Amniotic epithelial cell (primary cell): Measurements from ENCODE around the gene ERLEC1.
"Not testable (repeated sequence)": the region's sequence is repeated elsewhere in the genome, so short reads cannot be mapped to it uniquely, and the experiment has no call there.

Source experiments
- DNase-seq: peaks from one replicate; pipeline ENCODE4 v3.0.0-alpha.2; 2010; ENCODE audit warnings: low read depth

Gene ERLEC1

DNA sequence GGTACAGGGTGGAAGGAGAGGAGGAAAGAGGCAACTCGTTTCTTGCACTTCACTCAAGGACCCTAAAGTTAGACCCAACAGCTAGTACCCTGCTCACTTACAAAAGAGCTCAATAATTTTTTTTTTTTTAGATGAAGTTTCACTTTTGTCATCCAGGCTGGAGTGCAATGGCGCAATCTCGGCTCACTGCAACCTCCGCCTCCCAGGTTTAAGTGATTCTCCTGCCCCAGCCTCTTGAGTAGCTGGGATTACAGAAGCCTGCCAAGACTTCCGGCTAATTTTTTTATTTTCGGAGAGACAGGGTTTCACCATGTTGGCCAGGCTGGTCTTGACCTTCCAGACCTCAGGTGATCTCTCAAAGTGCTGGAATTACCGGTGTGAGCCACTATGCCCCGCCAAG, 4.2 kb upstream of the ERLEC1 start:
- DNase-seq: no peak

DNA sequence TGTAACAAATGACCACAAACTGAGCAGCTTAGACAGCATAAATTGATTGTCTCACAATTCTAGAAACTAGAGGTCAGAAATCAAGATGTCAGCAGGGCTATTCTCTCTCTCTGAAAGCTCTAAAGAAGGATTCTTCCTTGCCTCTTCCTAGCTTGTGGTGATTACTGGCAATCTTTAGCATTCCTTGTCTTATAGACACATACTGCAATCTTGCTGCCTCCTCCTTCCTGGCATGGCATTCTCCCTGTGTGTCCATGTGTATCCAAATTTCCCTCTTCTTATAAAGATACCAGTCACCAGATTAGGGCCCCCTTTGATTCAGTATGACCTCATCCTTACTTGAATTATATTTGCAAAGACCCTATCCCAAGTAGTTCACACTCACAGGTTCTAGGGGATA, 2.4 kb upstream of the ERLEC1 start:
- DNase-seq: no peak

DNA sequence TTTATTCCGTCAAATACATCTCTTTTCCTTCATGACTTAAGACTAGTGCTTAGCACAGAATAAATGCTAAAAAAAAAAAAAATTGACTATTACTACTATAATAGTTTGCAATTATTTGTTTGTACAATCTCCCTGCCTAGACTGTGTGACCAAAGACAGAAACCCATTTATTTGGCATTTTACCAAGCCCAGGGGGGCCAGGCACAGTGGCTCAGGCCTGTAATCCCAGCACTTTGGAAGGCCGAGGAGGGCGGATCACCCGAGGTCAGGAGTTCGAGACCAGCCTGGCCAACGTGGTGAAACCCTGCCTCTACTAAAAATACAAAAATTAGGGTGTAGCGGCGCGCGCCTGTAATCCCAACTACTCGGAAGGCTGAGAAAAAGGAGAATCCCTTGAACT, 1.5 kb upstream of the ERLEC1 start:
- no peak for DNase-seq

DNA sequence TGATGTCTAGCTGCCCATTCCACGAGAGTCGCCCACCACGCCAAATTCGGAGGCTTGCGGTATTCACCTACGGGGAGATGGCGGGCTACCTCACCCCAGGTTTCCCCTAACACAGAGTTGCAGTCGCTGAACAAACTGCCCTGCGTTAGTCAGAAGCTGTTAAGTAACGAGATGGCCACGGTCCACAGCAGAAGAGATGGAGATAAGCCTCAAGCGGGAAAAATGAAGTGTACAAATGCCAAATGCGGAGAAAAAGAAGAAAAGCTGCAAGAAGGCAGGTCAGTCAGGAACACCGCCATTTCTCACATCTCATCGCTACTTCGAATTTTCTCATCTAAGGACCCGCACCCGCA, 516 bp upstream of the ERLEC1 start:
- peak; percentile 79 for DNase-seq

DNA sequence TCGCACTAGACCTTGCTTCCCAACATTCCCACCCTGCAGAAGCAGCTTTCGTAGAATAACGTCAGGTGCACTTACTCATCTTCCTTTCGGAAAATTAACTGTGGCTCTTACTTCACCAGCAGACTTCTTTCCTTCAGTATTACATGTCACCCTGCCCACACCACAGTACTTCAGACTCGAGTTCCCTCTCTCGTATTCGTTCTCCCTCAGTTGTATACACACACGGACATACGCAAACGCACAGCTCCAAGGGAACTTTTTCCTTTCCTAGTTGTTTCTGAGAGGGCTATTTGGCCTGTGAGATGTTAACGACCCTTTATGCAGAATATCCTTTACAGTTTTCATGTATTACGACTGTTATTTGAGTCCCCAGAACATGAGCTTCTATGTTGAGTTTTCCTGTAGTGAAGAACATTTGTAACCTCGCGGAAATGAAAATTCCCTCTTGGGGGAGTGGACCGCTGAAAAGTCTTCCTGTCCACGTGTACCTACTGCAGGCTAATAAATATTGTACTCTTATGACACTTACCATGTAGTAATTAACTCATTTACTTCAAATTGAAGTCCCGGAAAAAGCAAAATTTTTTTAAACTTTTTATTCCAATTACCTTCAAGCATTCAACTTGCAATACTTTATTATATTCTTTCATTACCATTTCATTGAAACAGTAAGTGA, 908 bp downstream of the ERLEC1 start:
- DNase-seq: peak; percentile 39

DNA sequence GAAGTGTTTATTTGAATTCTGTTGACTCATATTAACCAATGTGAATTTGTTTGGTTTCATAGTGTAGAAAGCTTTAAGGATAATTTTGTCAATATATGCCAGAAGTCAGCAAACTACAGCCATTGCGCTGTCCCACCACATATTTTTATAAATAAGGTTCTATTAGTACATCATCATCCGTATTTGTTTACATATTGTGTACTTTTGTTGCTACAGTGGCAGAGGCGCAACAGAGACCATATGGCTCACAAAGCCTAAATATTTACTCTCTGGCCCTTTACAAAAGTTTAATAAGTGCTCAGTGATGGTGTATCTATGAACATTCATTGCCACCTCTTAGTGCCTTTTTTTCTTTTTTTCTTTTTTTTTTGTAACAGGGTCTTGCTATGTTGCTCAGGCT, 6.4 kb downstream of the ERLEC1 start:
- no peak for DNase-seq

DNA sequence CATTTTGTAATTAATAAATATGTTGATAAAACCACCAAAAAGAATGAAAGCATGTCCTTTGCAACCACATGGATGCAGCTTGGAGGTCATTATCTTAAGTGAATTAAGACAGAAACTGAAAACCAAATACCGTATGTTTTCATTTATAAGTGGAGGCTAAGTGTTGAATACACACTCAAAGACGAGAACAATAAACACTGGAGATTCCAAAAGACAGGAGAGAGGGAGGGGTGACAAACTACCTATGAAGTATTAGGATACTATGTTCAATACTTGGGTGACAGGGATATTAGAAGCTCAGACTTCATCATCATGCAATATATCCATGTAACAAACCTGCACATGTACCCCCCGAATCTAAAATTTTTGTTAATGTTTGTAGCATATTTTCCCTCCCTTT, 7.0 kb downstream of the ERLEC1 start:
- DNase-seq: no peak

DNA sequence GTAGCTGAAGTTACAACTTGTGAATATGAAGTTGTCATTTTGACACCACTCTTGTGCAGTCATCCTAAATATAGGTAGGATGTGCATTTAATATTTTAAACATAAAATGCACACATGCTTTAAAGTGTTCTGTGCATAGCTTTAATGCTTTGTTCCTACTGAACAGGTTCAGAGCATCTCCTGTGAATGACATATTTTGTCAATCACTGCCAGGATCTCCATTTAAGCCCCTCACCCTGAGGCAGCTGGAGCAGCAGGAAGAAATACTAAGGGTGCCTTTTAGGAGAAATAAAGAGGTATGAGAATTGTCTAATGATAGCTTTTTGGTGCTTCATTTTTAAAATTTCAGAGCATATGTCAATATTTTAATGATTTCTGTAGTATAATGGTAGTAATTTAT, 14.7 kb downstream of the ERLEC1 start:
- DNase-seq: no peak

DNA sequence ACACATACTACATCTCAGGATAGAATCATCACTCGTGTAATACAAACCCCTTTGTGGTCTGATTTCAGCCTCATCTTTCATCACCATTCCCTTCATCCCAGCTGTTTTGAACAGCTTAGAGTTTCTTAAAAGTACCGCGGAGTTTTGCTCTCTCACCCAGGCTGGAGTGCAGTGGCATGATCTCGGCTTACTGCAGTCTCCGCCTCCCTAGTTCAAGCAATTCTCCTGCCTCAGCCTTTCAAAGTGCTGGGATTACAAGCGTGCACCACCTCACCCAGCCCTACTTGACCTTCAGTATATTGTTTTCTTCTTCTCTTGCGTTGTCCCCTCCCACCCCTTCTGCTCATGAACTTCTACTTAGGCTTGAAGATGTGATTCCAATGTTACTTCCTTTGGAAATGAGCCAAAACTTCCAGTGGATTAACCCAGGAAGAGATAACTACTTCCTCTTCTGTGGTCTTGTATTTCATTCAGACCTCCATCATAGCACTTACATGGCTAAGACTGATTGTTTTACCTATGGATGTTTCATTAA, 15.8 kb downstream of the ERLEC1 start:
- peak; percentile 29 for DNase-seq

DNA sequence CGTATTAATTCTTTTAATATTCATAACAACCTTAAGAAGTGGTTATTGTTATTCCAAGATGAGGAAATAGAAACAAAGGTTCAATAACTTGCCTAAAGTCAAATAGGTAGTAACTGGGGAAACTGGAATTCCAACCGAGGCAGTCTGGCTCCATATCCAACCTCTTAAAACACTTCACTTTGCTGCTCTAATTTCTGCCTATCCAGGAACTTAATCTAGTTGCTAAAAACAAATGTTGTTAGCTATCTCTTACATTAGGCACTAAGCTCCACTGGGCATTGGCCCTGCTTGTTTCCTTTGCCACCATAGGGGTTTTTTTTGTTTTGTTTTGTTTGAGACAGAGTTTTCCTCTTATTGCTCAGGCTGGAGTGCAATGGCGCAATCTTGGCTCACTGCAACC, 24.8 kb downstream of the ERLEC1 start:
- DNase-seq: no peak

DNA sequence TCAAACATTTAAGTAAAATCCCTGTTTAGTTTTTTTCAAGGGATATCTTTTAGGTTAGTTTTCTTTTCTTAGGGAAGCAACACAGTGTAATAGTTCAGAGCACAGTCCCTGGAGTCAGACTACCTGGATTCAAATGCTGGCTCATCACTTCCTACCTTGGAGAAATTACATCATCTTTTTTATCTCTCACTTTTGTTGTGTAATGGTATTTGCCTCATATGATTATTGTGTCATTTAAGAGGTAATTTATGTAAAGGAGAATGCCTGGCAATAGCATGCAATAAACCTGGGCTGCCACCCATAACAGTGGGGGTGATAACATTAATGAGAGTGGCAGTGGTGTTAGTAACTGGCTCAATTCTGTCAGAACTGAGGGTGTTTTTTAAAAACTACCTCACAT, 26.3 kb downstream of the ERLEC1 start:
- DNase-seq: peak; percentile 24

DNA sequence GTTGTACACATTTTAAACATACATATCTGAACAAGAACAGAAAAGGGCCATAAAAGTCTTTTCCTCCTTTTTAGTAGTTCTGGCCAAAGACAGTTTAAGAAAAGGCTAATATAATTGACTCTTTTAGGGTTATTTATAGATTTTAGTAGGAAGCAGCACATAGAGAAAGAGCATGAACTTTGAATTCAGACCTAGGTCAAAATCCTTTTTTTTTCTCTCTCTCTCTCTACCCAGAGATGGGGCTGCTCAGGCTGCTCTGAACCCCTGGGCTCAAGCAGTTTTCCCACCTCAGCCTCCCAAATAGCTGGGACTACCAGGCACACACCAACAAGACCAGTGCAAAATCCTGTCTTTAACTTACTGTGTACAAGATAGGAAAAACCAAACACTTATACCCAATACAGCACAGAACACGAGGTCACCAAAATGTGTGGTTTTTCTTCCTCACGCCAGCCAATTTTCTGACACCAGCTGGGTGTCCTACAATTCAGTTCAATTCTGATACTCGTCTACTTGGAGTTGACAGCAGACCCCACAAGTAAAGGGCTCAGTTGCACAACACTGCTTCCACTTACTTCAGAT, 32.1 kb downstream of the ERLEC1 start:
- DNase-seq: peak; percentile 30

DNA sequence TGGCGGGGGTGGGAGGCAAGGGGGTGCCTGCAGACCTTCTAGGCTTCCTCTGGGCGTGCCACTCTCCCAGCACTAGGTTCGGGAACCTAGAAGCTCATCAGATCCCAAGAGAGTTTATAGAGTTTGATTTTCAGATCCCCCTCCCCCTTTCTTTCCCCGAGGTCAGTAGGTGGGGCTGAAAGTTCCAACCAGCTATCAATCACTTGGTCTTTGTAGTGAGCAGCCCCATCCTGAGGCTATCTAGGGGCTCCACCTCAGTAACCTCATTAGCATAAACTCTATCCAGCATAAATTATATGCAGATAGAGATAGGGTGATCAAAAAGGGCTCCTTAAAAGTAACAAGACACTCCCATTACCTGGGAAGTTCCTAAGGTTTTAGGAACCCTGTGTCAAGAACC, 32.8 kb downstream of the ERLEC1 start:
- DNase-seq: no peak

DNA sequence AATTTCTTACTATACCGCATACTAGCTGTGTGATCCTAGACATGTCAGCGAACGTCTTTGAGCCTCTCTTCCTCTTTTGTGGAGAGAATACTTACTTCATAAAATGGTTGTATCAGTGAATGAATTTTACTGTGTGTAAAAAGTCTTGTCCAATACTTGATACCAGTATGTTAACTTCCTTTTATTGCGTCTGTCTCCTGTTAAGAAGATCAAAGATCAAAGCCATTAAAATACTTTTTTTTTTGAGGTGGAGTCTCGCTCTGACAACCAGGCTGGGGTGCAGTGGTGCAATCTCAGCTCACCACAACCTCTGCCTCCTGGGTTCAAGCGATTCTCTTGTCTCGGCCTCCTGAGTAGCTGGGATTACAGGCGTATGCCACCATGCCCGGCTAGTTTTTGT, 33.2 kb downstream of the ERLEC1 start:
- no peak for DNase-seq

DNA sequence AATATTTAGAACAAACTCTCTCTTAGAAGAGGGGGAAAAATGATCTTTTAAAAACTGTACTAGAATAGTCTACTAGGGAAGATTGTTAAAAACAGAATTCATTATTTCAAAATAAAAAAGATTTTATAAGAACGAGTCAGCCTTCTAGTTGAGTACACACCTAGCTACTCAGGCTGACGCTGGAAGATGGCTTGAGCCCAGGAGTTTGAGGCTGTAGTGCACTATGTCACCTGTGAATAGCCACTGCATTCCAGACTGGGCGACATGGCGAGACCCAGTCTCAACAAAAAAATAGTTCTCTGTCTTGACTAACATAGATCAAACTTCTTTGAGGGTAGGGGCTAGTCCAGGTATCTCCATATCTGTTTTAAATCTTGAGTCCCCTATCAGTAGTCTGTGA, 33.9 kb downstream of the ERLEC1 start:
- no peak for DNase-seq

DNA sequence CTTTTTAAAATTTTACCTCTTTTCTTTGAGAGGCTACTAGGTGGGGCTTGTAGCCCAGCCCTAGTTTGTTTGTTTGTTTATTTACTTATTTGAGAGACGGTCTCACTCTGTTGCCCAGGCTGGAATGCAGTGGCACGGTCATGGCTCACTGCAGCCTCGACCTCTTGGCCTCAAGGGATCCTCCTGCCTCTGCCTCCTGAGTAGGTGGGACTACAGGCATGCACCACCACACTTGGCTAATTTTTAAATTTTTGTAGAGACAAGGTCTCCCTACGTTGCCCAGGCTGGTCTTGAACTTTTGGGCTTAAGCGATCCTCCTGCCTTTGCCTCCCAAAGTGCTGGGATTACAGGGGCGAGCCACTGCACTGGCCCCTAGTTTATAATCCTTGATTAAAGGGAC, 35.0 kb downstream of the ERLEC1 start:
- no peak for DNase-seq

DNA sequence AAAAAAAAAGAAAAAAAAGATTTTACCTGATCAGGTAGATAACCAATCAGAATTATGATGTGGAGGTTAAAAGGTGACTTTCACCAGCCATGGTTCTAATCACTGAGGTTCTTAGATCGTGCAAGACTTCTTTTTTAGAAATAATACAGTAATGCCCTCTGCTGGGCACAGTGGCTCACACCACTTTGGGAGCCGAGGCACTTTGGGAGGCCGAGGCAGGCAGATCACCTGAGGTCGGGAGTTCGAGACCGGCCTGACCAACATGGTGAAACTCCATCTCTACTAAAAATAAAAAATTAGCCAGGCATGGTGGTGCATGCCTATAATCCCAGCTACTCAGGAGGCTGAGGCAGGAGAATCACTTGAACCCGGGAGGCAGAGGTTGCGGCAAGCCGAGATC, 36.8 kb downstream of the ERLEC1 start:
- not testable (repeated sequence) for DNase-seq

DNA sequence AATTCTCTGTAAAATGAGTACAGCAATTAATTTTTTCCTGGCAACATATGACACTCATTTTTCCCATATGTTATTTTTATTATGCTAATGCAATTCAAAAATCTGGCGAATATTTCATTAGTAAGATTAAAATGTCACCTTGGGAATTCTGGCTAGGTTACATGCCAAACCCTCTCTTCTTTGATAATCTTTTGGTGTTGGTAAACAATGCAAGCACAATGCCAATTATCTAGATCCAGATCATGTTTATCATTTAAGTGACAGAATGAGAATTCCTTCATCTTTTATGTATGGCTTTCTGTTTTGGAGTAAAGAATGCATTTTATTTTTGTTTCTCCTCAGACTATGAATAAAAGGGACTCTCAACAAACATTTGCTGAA, 39.2 kb downstream of the ERLEC1 start:
- DNase-seq: no peak

DNA sequence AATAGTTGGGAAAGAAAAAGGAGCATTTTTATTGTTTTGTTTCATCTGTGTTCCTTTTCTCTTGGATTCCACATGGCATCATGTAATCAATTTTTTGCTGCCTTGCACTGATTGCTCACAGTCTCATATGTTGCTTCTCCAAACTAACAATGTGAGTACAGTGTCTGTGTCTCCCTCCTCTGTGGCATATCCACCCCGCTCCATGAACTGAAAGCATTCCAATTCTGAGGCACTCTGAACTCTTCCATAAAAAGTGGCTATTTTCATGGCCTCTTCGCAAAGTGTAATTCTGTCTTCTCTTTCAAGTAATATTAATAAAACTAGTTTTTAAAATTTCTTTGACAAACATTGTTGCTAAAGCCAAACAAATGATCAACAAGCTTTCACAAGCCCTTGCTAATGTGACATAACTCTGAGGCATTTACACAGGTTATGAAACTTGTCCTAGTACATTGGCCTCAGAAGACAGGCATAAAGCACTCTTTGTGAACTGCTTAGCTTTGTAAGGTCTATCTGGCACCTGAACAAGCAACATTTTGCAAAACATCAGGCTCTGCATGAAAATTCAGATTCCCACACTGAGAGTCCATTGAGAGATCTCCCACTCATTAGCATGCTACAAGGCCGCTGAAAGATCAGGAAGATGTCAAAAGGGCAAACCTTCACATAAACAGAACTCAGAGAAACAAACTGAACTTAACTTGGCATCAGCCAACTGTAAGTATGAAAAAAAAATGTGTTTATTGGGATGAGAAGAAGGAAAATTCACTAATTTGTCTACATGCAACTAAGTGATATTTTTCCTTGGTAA, 39.9 kb downstream of the ERLEC1 start:
- DNase-seq: peak; percentile 75

DNA sequence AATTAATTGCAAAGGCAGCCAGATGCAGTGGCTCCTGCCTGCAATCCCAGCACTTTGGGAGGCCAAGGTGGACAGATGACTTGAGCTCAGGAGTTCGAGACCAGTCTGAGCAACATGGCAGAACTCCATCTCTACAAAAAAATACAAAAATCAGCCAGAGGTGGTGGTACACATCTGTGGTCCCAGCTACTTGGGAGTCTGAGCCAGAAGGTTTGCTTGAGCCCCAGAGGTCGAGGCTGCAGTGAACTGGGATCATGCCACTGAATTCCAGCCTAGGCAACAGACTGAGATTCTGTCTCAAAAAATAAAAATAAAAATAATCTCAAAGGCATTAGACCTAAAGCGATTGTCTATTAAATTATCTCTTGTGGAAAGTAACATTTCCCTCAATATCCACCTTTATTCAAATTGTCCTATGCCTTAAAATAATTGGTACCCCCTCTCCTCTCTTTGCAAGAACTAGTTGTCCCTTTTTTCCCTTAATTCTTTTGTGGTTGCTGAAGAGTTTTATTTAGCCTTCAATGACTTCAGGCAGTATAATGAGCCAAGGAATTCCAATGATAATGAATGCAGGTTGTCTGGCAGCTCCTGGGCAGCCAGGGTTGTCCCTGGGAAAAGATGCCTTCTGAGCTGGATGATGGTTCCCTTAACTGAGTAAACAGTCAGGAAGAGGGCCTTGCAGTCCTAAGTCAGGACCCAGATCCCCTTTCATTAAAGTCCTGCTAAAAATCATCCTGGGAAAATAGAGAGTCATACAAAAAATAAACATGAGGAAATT, 40.7 kb downstream of the ERLEC1 start:
- no peak for DNase-seq

DNA sequence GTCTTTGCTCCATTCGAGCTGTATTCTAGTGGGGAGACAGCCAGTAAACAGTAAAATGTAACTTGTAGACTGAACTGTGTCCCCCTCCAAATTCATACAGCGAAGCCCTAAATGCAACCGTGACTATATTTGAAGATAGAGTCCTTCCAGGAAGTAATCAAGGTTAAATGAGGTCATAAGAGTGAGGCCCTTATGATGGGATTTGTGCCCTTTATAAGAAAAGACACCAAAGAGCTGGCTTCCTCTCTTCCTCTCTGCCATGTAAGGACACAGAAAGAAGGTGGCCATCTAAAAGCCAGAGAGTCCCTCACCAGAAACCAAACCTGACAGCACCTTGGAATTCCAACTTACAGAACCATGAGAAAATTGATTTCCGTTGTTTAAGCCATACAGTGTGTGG, 41.5 kb downstream of the ERLEC1 start:
- DNase-seq: no peak

DNA sequence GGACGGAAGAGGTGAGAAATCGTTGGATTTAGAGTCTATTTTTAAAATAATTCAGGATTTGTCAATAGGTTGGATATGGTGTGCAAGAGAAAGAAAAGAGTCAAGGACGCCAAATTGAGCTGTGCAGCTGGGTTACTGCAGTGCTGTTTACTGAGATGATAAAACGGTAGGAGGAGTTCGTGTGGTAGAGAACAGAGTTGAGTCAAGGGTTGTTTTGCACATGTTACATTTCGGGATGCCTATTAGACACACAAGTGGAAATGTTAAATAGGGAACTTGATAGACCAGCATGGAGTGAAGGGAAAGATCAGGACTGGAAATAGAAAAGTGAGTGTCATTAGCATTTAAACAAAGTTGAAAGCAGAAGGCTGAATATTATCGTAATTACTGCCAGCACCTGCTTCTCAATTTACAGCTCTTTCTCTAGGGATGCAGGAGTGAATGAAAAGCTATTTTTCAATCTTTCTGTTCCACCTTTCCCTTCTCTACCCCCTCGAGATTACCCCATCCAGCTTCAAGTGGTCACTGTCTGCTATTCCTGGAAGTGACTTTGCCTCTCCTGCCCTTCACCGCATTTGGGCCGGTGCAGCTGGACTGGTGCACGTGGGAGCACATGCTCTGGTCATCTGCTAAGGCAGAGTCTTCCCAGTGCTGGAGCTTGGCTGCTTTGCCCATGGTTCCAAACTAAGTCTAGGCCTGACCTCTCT, 42.6 kb downstream of the ERLEC1 start:
- no peak for DNase-seq
